HepG2 (cell line): Measurements from ENCODE around the gene GPR37. TPM values are rescaled to one million over a fixed set of nuclear protein-coding genes. Genes with fewer than 3 reads are reported as not detected.
A peak's percentile ranks its signal among the peaks of the same experiment; 100 is the strongest.

Experiments used
- ATAC-seq: fragments of 200-7000 bp; cut with Tn5 transposase; 3 replicates; pipeline ENCODE4 v1.9.1; 2020; ENCODE audit warnings: mild to moderate bottlenecking, moderate library complexity
- BruUV-seq: library from RNA; stranded (reverse); fragments of 400-500 nt; replicated peaks from 2 replicates; lab custom pipeline; 2021; lab: Mats Ljungman, UMichigan
- CTCF ChIA-PET: fragments of 300-600 bp; formaldehyde crosslinking; extraction: SDS; loops from one replicate; lab custom pipeline; 2021; ENCODE audit warnings: low total read pairs, inconsistent platforms, low intra/inter-chr PET ratio; lab: Yijun Ruan, JAX
- POLR2A ChIA-PET: fragments of 350-600 bp; sonication (Branson Sonifier 250); formaldehyde crosslinking; loops from one replicate; lab custom pipeline; 2020; ENCODE audit warnings: antibody characterized with exemption, inconsistent platforms; lab: Yijun Ruan, JAX
- DNase-seq: peaks from one replicate; pipeline ENCODE4 v3.0.0-alpha.2; 2015; ENCODE audit warnings: low spot score
- FAIRE-seq: peaks from 3 replicates; lab custom pipeline; 2011; peaks lifted over from hg19 to GRCh38; lab: Jason Lieb, UNC
- H2AFZ ChIP-seq: one replicate; pipeline ENCODE4 v1.6.1; 2011; ENCODE audit warnings: low read length, inconsistent platforms
- H3K27ac ChIP-seq: fragments of 300-600 bp; 3 replicates; pipeline ENCODE4 v1.8.0; 2011; ENCODE audit warnings: mixed run types, mild to moderate bottlenecking, mixed read lengths, low read length, inconsistent platforms; ENCODE audit not compliant: insufficient read depth; ENCODE audit errors: extremely low read length
- H3K27me3 ChIP-seq, 2 experiments: fragments of 200-600 bp in 1 of 2; 2 replicates in 1 of 2; 3 replicates in 1 of 2; pipeline versions ENCODE4 v1.6.0 to v1.8.0; 2011; ENCODE audit warnings: low read length in 2 of 2, mild to moderate bottlenecking in 2 of 2, moderate library complexity in 2 of 2, inconsistent platforms in 1 of 2; ENCODE audit not compliant: insufficient read depth in 2 of 2, control insufficient read depth in 1 of 2
- H3K36me3 ChIP-seq, 2 experiments: fragments of 200-600 bp in 1 of 2; replicated peaks in 1 of 2; 2 replicates in 1 of 2; 3 replicates in 1 of 2; pipeline versions ENCODE4 v1.5.1 to v1.8.0; 2011; ENCODE audit warnings: low read length in 2 of 2, inconsistent platforms in 1 of 2; ENCODE audit not compliant: insufficient read depth in 2 of 2, control insufficient read depth in 1 of 2
- H3K4me1 ChIP-seq: 2 replicates; pipeline ENCODE4 v1.5.1; 2012; ENCODE audit warnings: low read length, inconsistent platforms; ENCODE audit not compliant: insufficient read depth
- H3K4me2 ChIP-seq: 2 replicates; pipeline ENCODE4 v1.6.0; 2011; ENCODE audit warnings: low read depth, low read length, inconsistent platforms
- H3K4me3 ChIP-seq, 3 experiments: fragments of 200-600 bp in 1 of 3; sonication (generic), shearing (Covaris generic) in 1 of 3; replicated peaks in 1 of 3; 2 replicates each; pipeline ENCODE4 v1.5.1; 2011 to 2016; ENCODE audit warnings: low read length in 3 of 3, inconsistent platforms in 2 of 3, low read depth in 2 of 3, mild to moderate bottlenecking in 2 of 3, control low read depth in 1 of 3, mixed read lengths in 1 of 3; ENCODE audit not compliant: insufficient read depth in 1 of 3
- H3K79me2 ChIP-seq: one replicate; pipeline ENCODE4 v1.6.1; 2011; ENCODE audit warnings: low read length, inconsistent platforms; ENCODE audit not compliant: insufficient read depth
- H3K9ac ChIP-seq: 2 replicates; pipeline ENCODE4 v1.6.0; 2011; ENCODE audit warnings: mild to moderate bottlenecking, low read depth, low read length, inconsistent platforms; ENCODE audit not compliant: insufficient read depth
- H3K9me3 ChIP-seq: 2 replicates; pipeline ENCODE4 v1.5.1; 2012; ENCODE audit warnings: mild to moderate bottlenecking, low read length
- H4K20me1 ChIP-seq: 2 replicates; pipeline ENCODE4 v1.6.0; 2011; ENCODE audit warnings: inconsistent platforms, mild to moderate bottlenecking, low read length, moderate library complexity; ENCODE audit not compliant: insufficient read depth
- CHD2 ChIP-seq: IDR thresholded peaks from 2 replicates; pipeline ENCODE4 v1.6.1; 2011; ENCODE audit warnings: low read depth, low read length, improper control_type of control experiment
- KLF13 ChIP-seq: sonication (generic); formaldehyde crosslinking; IDR thresholded peaks from 2 replicates; pipeline ENCODE4 v1.4.0; 2020; ENCODE audit warnings: mild to moderate bottlenecking, missing genetic modification reagents
- NCOA2 ChIP-seq: sonication (generic); formaldehyde crosslinking; IDR thresholded peaks from 2 replicates; pipeline ENCODE4 v1.8.0; 2022; ENCODE audit warnings: inconsistent platforms
- PAWR ChIP-seq: sonication (generic); formaldehyde crosslinking; IDR thresholded peaks from 2 replicates; pipeline ENCODE4 v1.4.0; 2020; ENCODE audit warnings: missing genetic modification reagents, mild to moderate bottlenecking, borderline replicate concordance
- PCBP1 ChIP-seq: fragments of 200-400 bp; formaldehyde crosslinking; IDR thresholded peaks from 2 replicates; pipeline ENCODE4 v1.6.1; 2017; ENCODE audit warnings: mild to moderate bottlenecking, low read depth, low read length, borderline replicate concordance
- ZNF10 ChIP-seq: sonication (generic); formaldehyde crosslinking; IDR thresholded peaks from 2 replicates; pipeline ENCODE4 v1.4.0; 2020; ENCODE audit warnings: mild to moderate bottlenecking, low read depth, missing genetic modification reagents, borderline replicate concordance
- ZNF234 ChIP-seq: sonication (generic); formaldehyde crosslinking; conservative IDR thresholded peaks from 2 replicates; pipeline ENCODE4 v1.5.1; 2020; ENCODE audit warnings: mild to moderate bottlenecking, missing genetic modification reagents
- ZNF556 ChIP-seq: sonication (generic); formaldehyde crosslinking; IDR thresholded peaks from 2 replicates; pipeline ENCODE4 v1.4.0; 2020; ENCODE audit warnings: mild to moderate bottlenecking, missing genetic modification reagents, borderline replicate concordance
- in situ Hi-C: cut with HindIII; loops from 2 replicates; pipeline ENCODE4 v1.10.0; 2017; ENCODE audit warnings: low pct_unique_long_range_greater_than_20kb; ENCODE audit not compliant: extremely low pct_ligation_motif_present
- intact Hi-C: fragments of 100-400 bp; cut with micrococcal nuclease; formaldehyde crosslinking; loops from one replicate; pipeline ENCODE4 v1.10.0; 2022; ENCODE audit not compliant: unreplicated experiment
- polyA plus RNA-seq, 8 experiments: library from polyadenylated mRNA; depleted of rRNA in 3 of 8; stranded (reverse) in 7 of 8; unstranded in 1 of 8; fragments of >200 nt; fragmentation: Illumina TruSeq in 4 of 8; extraction: Trizol in 4 of 8; gene quantifications; 2 replicates each; pipeline versions ENCODE4 v1.2.1 to v1.2.3, GENCODE V29; 2011 to 2016; ENCODE audit warnings: low read depth in 4 of 8, missing spikeins in 1 of 8, mixed read lengths in 1 of 8; ENCODE audit not compliant: insufficient read depth in 1 of 8
- total RNA-seq, 5 experiments: library from RNA; depleted of rRNA; stranded (reverse); fragments of >200 nt; fragmentation: Illumina TruSeq; extraction: Trizol; gene quantifications; 2 replicates each; pipeline ENCODE4 v1.2.3, GENCODE V29; 2016; ENCODE audit warnings: low read depth in 1 of 5
- TF ChIP-seq, protein P1 (sequence below): sonication (generic); formaldehyde crosslinking; IDR thresholded peaks from 2 replicates; pipeline ENCODE4 v1.4.0; 2020; ENCODE audit warnings: missing genetic modification reagents
- TF ChIP-seq, protein P2 (sequence below): sonication (generic); formaldehyde crosslinking; IDR thresholded peaks from 2 replicates; pipeline ENCODE4 v1.5.1; 2020; ENCODE audit warnings: missing genetic modification reagents, mild to moderate bottlenecking, borderline replicate concordance
- TF ChIP-seq, protein P3 (sequence below): IDR thresholded peaks from 2 replicates; pipeline ENCODE4 v1.6.1; 2016
- TF ChIP-seq, protein P4 (sequence below): sonication (generic); formaldehyde crosslinking; conservative IDR thresholded peaks from 2 replicates; pipeline ENCODE4 v1.4.0; 2020; ENCODE audit warnings: missing genetic modification reagents

Gene GPR37
- total and polyA plus RNA-seq, 2 of the 13 experiments (the other 11 are each of a cell fraction or from before 2014, with no cell fraction given), result not detected

DNA sequence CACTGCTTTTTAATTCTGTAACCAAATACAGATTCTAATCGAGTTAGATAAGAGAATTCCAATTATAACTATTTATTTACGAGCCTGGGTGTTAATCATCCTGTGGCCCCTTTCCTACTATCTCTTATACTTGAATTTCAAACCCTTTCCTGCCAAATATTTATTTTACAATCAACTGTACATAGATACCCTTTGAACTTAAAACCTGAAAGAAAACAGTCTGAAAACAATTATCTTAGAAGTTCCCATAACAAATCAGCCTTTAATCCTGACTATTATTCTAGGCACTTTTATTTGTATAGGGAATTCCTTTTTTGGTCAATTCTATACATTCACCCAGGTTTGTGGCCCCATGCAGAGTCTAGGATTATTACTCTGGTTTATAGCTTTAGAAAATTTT lies 10.6 kb upstream of the GPR37 start (continued):
- TF ChIP-seq, protein P1, sequence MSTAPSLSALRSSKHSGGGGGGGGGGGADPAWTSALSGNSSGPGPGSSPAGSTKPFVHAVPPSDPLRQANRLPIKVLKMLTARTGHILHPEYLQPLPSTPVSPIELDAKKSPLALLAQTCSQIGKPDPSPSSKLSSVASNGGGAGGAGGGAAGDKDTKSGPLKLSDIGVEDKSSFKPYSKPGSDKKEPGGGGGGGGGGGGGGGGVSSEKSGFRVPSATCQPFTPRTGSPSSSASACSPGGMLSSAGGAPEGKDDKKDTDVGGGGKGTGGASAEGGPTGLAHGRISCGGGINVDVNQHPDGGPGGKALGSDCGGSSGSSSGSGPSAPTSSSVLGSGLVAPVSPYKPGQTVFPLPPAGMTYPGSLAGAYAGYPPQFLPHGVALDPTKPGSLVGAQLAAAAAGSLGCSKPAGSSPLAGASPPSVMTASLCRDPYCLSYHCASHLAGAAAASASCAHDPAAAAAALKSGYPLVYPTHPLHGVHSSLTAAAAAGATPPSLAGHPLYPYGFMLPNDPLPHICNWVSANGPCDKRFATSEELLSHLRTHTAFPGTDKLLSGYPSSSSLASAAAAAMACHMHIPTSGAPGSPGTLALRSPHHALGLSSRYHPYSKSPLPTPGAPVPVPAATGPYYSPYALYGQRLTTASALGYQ (CRISPR knock-in tag), result peak; percentile 54; the same call in 1 of the 2 replicates
- TF ChIP-seq, all 625 proteins: peak for 35

DNA sequence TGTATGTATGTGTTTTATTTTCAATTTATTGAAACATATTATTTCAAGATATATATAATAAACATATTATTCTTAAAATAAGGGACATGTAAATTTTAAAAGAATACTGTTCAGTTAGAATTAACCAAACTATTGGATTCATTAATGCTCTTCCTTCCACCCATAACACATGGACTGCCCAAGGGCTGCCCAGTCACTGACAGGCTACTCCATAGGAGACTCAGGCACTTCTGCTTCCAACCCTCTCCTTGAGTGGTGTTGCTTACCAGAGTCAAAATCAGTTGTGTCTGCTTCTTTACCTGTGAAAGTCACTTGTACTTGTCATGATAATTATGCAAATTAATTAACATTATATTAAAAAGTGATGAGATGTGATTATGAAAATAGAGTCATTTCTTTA lies 9.8 kb upstream of the GPR37 start:
- Histone ChIP-seq H3K9me3 (no peaks in the 10 kb centered on the region), H3K4me2 (no peak overlapping the region), H3K4me1 (peaks cover 30% of the 10 kb centered on the region), H3K27me3 (no peaks in the 10 kb centered on the region), H3K4me3 (no peak overlapping the region), H2AFZ (no peak overlapping the region), H3K9ac (no peak overlapping the region), H3K36me3 (no peaks in the 10 kb centered on the region), H4K20me1 (no peaks in the 10 kb centered on the region), H3K79me2 (no peaks in the 10 kb centered on the region), H3K27ac (no peak overlapping the region)
- intact Hi-C loops, result no loop called here
- ChIA-PET CTCF (no interaction called here), POLR2A (no interaction called here)
- FAIRE-seq (no peak), ATAC-seq (no peak), DNase-seq (no peak)
- no TSS peak for BruUV-seq
- in situ Hi-C loops, result no loop called here
- no peak for TF ChIP-seq ZNF10 (CRISPR knock-in tag)
- TF ChIP-seq, protein P2, sequence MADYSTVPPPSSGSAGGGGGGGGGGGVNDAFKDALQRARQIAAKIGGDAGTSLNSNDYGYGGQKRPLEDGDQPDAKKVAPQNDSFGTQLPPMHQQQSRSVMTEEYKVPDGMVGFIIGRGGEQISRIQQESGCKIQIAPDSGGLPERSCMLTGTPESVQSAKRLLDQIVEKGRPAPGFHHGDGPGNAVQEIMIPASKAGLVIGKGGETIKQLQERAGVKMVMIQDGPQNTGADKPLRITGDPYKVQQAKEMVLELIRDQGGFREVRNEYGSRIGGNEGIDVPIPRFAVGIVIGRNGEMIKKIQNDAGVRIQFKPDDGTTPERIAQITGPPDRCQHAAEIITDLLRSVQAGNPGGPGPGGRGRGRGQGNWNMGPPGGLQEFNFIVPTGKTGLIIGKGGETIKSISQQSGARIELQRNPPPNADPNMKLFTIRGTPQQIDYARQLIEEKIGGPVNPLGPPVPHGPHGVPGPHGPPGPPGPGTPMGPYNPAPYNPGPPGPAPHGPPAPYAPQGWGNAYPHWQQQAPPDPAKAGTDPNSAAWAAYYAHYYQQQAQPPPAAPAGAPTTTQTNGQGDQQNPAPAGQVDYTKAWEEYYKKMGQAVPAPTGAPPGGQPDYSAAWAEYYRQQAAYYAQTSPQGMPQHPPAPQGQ, result no peak
- no peak for TF ChIP-seq NCOA2 (CRISPR knock-in tag)
- no peak for TF ChIP-seq PCBP1
- TF ChIP-seq ZNF234, result no peak
- TF ChIP-seq, protein P3, sequence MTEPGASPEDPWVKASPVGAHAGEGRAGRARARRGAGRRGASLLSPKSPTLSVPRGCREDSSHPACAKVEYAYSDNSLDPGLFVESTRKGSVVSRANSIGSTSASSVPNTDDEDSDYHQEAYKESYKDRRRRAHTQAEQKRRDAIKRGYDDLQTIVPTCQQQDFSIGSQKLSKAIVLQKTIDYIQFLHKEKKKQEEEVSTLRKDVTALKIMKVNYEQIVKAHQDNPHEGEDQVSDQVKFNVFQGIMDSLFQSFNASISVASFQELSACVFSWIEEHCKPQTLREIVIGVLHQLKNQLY (CRISPR knock-in tag), result no peak
- TF ChIP-seq KLF13 (CRISPR knock-in tag), result no peak
- TF ChIP-seq ZNF556 (CRISPR knock-in tag), result no peak
- TF ChIP-seq CHD2, result no peak
- TF ChIP-seq, protein P4, sequence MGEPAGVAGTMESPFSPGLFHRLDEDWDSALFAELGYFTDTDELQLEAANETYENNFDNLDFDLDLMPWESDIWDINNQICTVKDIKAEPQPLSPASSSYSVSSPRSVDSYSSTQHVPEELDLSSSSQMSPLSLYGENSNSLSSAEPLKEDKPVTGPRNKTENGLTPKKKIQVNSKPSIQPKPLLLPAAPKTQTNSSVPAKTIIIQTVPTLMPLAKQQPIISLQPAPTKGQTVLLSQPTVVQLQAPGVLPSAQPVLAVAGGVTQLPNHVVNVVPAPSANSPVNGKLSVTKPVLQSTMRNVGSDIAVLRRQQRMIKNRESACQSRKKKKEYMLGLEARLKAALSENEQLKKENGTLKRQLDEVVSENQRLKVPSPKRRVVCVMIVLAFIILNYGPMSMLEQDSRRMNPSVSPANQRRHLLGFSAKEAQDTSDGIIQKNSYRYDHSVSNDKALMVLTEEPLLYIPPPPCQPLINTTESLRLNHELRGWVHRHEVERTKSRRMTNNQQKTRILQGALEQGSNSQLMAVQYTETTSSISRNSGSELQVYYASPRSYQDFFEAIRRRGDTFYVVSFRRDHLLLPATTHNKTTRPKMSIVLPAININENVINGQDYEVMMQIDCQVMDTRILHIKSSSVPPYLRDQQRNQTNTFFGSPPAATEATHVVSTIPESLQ (CRISPR knock-in tag), result no peak
- no peak for TF ChIP-seq PAWR (CRISPR knock-in tag)
- TF ChIP-seq, all 625 proteins: peak for 0
